Heart left ventricle (tissue), 16 donors: ENCODE results near the gene PRG2. TPM values are rescaled to one million over a fixed set of nuclear protein-coding genes. Genes with fewer than 3 reads are reported as not detected.

Experiments
- ATAC-seq, 4 donors: fragments of 200-7000 bp; cut with Tn5 transposase; one replicate each; pipeline ENCODE4 v1.9.1; 2020 to 2022; ENCODE audit warnings: moderate library complexity in 4 of 4, mild to moderate bottlenecking in 3 of 4, moderate number of reproducible peaks in 1 of 4
- DNase-seq, 5 donors: peaks; one replicate each; pipeline ENCODE4 v3.0.0-alpha.2; 2020
- H3K27ac ChIP-seq, 12 donors: fragments of 200-600 bp; sonication (generic) in 4 of 12; one replicate each; pipeline versions ENCODE4 v1.5.0 to v1.8.0; 2016 to 2022; ENCODE audit warnings: mild to moderate bottlenecking in 2 of 12
- H3K27me3 ChIP-seq, 9 donors: fragments of 200-600 bp; sonication (generic) in 2 of 9; one replicate each; pipeline versions ENCODE4 v1.5.1 to v1.8.0; 2016 to 2022; ENCODE audit warnings: mild to moderate bottlenecking in 3 of 9
- H3K36me3 ChIP-seq, 9 donors: fragments of 200-600 bp; sonication (generic) in 2 of 9; one replicate each; pipeline versions ENCODE4 v1.5.0 to v1.8.0; 2018 to 2022; ENCODE audit warnings: mild to moderate bottlenecking in 2 of 9
- H3K4me1 ChIP-seq, 12 donors: fragments of 200-600 bp; sonication (generic) in 4 of 12; one replicate each; pipeline versions ENCODE4 v1.5.0 to v1.8.0; 2016 to 2022; ENCODE audit warnings: mild to moderate bottlenecking in 3 of 12
- H3K4me3 ChIP-seq, 12 donors: fragments of 200-600 bp; sonication (generic) in 4 of 12; one replicate each; pipeline versions ENCODE4 v1.5.0 to v1.8.0; 2017 to 2022; ENCODE audit warnings: mild to moderate bottlenecking in 9 of 12, moderate library complexity in 4 of 12
- H3K9me3 ChIP-seq, 12 donors: fragments of 200-600 bp; sonication (generic) in 4 of 12; one replicate each; pipeline versions ENCODE4 v1.5.0 to v1.8.0; 2016 to 2022; ENCODE audit warnings: mild to moderate bottlenecking in 1 of 12
- POLR2A ChIP-seq, 2 donors: fragments of 450-650 bp; IDR thresholded peaks; one replicate each; pipeline ENCODE4 v1.6.1; 2017; ENCODE audit warnings: antibody characterized with exemption in 2 of 2, mild to moderate bottlenecking in 2 of 2, moderate library complexity in 2 of 2
- WGBS, 4 donors: extraction: QIAGEN DNeasy Blood & Tissue Kit in 2 of 4; methylation state at CpG; one replicate each; pipeline versions ENCODE4 v1.1.5 to v1.1.7; 2013 to 2018; 5-methylcytosine and 5-hydroxymethylcytosine counted together
- intact Hi-C, 10 donors: fragments of 100-400 bp; cut with DNase I; formaldehyde crosslinking; loops; one replicate each; pipeline versions ENCODE4 v1.11.1 to v1.14.2; 2022
- polyA plus RNA-seq, 2 donors: library from polyadenylated mRNA; stranded (reverse); fragments of 200-250 nt; gene quantifications; one replicate each; pipeline ENCODE4 v1.2.3, GENCODE V29; 2013
- total RNA-seq, 9 donors: library from RNA; depleted of rRNA in 2 of 9; stranded (reverse); fragments of >200 nt in 2 of 9; fragmentation: NEBNext Ultra II Directional in 3 of 9; extraction: Animal tissue kit (Norgen Biotek cat#: 25700) in 3 of 9; gene quantifications; one replicate each; pipeline versions ENCODE4 v1.1.0 to v1.2.4, GENCODE V29; 2016 to 2023
- TF ChIP-seq, protein P1 (sequence below), 12 donors: fragments of 200-600 bp; sonication (generic) in 4 of 12; IDR thresholded peaks; one replicate each; pipeline versions ENCODE4 v1.5.0 to v1.8.0; 2018 to 2022; ENCODE audit warnings: antibody characterized with exemption in 12 of 12, mild to moderate bottlenecking in 5 of 12
- donor health status: ischemic (EF 13 %, LVEDD 7.1; RV severe dilation, severe dysfunction).
- donor health status: healthy with polysubstance abuse.
- donor health status: DM: no; HTN: yes; CAD: no.
- donor health status: DM: no; HTN: no; CAD: no.
- donor health status: ischemic (EF 25% LVEDD 6.9; RV normal size, moderate dysfunction).
- donor health status: ischemic (EF 25% LVEDD 5.7; RV mildly dilated, moderate dysfunction).
- donor health status: healthy.
- donor health status: DM: yes; HTN: yes; CAD: no.
- donor health status: ischemic (EF 35%, LVEDD 5.7; RV mildly dilated, moderate dysfunction).
- donor health status: nonischemic (EF 11% LVEDD 7.7; RV severe dilation, severe dysfunction).
- donor health status: DM: yes; HTN: yes; CAD: no.
- donor health status: PGD.
- donor health status: ischemic (EF 29% LVEDD 5.4; RV normal size, mild dysfunction).
- donor health status: nonischemic (EF 23%, LVEDD 6.1; RV moderate dilation, normal function).

PRG2 gene
- total and polyA plus RNA-seq, 11 donors: 0.04 to 0.27 (median 0.20) TPM; not detected in 6

DNA sequence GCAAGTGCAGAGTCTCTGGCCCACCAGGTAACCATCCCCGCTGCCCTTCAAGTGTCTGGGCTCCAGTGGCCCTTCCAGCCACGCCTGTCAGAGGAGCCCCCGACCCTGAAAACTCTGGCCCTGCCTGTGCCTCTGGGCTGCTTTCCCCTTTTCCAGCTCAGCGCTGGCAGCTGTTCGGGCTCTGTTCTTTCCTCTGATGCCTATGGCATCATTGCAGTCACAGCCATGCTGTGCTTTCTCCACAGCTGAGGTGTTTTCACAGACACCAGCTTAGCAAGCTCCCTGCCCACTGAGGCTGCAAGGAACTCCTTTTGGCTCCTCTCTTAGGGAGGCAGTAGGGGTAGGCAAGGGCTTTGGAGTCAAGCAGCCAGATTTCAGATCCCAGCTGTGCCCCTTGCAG lies 31.1 kb downstream of the PRG2 start:
- intact Hi-C loops: loop anchor here in 1 of 10 donors (10.0 kb wide), 1 partner anchor 515 kb away; no protein-coding TSS in a partner anchor
- 83 to 90% (median 87%) methylated on average over 3 to 5 of the region's 5 CpGs for WGBS, 4 donors
- Histone ChIP-seq H3K27ac (peak overlapping the region in 1 of 12 donors; percentile 38), H3K9me3 (no peaks in the 10 kb centered on the region), H3K4me1 (peaks cover 0 to 30% (median 16%) of the 10 kb centered on the region in 12 donors), H3K36me3 (no peaks in the 10 kb centered on the region), H3K4me3 (no peak overlapping the region), H3K27me3 (peaks cover 0 to 4% (median 0%) of the 10 kb centered on the region in 9 donors)
- DNase-seq (no peak), ATAC-seq (peak in 2 of 4 donors; percentile 6 to 14)
- no peak for TF ChIP-seq POLR2A (IDR thresholded peaks at IDR 0.05)
- TF ChIP-seq, protein P1, sequence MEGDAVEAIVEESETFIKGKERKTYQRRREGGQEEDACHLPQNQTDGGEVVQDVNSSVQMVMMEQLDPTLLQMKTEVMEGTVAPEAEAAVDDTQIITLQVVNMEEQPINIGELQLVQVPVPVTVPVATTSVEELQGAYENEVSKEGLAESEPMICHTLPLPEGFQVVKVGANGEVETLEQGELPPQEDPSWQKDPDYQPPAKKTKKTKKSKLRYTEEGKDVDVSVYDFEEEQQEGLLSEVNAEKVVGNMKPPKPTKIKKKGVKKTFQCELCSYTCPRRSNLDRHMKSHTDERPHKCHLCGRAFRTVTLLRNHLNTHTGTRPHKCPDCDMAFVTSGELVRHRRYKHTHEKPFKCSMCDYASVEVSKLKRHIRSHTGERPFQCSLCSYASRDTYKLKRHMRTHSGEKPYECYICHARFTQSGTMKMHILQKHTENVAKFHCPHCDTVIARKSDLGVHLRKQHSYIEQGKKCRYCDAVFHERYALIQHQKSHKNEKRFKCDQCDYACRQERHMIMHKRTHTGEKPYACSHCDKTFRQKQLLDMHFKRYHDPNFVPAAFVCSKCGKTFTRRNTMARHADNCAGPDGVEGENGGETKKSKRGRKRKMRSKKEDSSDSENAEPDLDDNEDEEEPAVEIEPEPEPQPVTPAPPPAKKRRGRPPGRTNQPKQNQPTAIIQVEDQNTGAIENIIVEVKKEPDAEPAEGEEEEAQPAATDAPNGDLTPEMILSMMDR (IDR thresholded peaks at IDR 0.05): no peak

DNA sequence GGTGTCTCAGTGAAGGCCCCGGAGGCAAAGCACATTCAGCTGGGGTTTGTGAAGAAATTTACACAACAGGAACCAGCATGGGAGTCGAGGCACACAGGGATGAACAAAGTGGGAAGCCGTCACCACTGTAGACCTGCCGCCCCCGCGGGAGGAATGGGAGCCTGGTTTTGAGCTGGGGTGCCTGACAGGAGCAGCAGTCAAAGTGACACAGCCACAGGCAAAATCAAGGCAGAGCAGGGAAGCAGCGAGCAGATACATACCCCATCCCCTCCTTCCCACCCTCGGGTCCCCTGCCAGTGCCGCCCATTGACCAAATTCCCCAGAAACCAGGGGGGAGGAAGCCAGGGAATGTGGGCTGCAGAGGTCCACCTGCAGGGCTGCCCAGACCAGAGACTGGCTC lies 31.5 kb downstream of the PRG2 start:
- WGBS, 4 donors: 76 to 80% (median 77%) methylated on average over 7 to 9 of the region's 9 CpGs
- TF ChIP-seq, protein P1 (IDR thresholded peaks at IDR 0.05): no peak
- no peak for TF ChIP-seq POLR2A (IDR thresholded peaks at IDR 0.05)
- Histone ChIP-seq H3K4me1 (peaks cover 0 to 31% (median 16%) of the 10 kb centered on the region in 12 donors), H3K27me3 (peaks cover 0 to 4% (median 0%) of the 10 kb centered on the region in 9 donors), H3K4me3 (no peak overlapping the region), H3K9me3 (no peaks in the 10 kb centered on the region), H3K36me3 (no peaks in the 10 kb centered on the region), H3K27ac (peak overlapping the region in 2 of 12 donors; percentile 38 to 39)
- DNase-seq (no peak), ATAC-seq (no peak)
- intact Hi-C loops: loop anchor here in 1 of 10 donors (10.0 kb wide), 1 partner anchor 514 kb away; no protein-coding TSS in a partner anchor

DNA sequence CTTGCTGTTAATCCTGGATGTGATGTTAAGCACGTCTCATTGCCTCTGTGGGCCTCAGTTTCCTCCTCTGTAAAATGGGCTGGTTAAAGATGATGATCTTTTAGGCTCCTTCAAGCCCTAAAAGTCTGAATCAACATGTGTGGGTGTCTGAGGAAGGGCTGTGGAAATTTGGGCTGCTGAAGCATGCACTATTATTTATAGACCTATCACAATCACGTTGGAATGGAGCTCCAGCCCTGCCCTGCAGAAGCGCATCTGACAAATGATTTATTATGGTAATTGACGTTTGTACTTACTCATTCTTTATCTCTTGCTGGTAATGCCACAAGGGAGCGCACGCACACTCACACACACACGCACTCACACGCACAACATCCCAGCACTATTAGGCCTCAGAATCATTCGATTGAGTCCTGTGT lies 31.9 kb downstream of the PRG2 start:
- Histone ChIP-seq H3K4me1 (peaks cover 0 to 31% (median 16%) of the 10 kb centered on the region in 12 donors), H3K4me3 (no peak overlapping the region), H3K9me3 (no peaks in the 10 kb centered on the region), H3K36me3 (no peaks in the 10 kb centered on the region), H3K27me3 (peaks cover 0 to 4% (median 0%) of the 10 kb centered on the region in 9 donors), H3K27ac (peak overlapping the region in 4 of 12 donors; percentile 8 to 38 (median 20))
- peak; percentile 62 to 85 (median 81) for ATAC-seq
- intact Hi-C loops: loop anchor here in 1 of 10 donors (10.0 kb wide), 1 partner anchor 514 kb away; no protein-coding TSS in a partner anchor
- 62 to 72% (median 71%) methylated on average over 9 of the region's 9 CpGs for WGBS, 4 donors
- DNase-seq: peak in 1 of 5 donors; percentile 51
- no peak for TF ChIP-seq POLR2A (IDR thresholded peaks at IDR 0.05)
- TF ChIP-seq, protein P1 (IDR thresholded peaks at IDR 0.05): no peak

DNA sequence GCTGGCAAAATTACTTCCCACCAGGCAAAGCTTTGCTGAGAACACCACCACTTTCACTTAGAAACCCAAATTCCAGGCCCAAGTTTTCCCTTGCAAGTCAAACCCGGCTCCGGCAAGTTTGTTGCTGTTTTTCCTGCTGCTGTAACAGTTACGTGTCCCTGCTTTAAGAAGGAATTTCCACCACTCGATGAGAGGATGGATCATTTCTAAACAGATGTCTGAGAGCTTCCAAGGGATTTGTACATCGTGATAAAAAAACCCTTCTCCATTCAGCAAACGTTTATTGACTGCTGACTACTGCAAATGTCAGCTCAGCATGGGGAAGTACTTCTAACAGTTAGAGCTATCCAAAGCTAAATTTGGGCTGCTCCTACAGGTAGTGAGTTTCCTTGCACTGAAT lies 32.6 kb downstream of the PRG2 start:
- H3K9me3 ChIP-seq: no peaks in the 10 kb centered on the region
- H3K27ac ChIP-seq: peak overlapping the region in 9 of 12 donors; percentile 3 to 60 (median 25)
- H3K4me3 ChIP-seq: no peak overlapping the region
- ATAC-seq: no peak
- H3K36me3 ChIP-seq: no peaks in the 10 kb centered on the region
- WGBS, 4 donors: 10 to 36% (median 31%) methylated on average over 6 of the region's 6 CpGs
- no peaks in the 10 kb centered on the region for H3K27me3 ChIP-seq
- H3K4me1 ChIP-seq: peaks cover 0 to 31% (median 16%) of the 10 kb centered on the region in 12 donors
- TF ChIP-seq, protein P1 (IDR thresholded peaks at IDR 0.05): no peak
- TF ChIP-seq POLR2A (IDR thresholded peaks at IDR 0.05): no peak
- intact Hi-C loops: loop anchor here in 1 of 10 donors (10.0 kb wide), 1 partner anchor 513 kb away; no protein-coding TSS in a partner anchor
- no peak for DNase-seq
